HCT116 (cell line): ENCODE data around the gene ADGRG4. TPM values are rescaled to one million over a fixed set of nuclear protein-coding genes. Genes with fewer than 3 reads are reported as not detected.

Source experiments
- ATAC-seq: fragments of 200-7000 bp; cut with Tn5 transposase; 2 replicates; pipeline ENCODE4 v1.9.1; 2020; ENCODE audit warnings: mild to moderate bottlenecking, moderate library complexity
- BruUV-seq: library from RNA; stranded (reverse); fragments of 400-500 nt; replicated peaks from 2 replicates; lab custom pipeline; 2021; lab: Mats Ljungman, UMichigan
- CTCF ChIA-PET: fragments of 300-600 bp; sonication (Branson Sonifier 250); formaldehyde crosslinking; loops from one replicate; lab custom pipeline; 2021; ENCODE audit warnings: antibody characterized with exemption; lab: Charles Lee
- POLR2A ChIA-PET: fragments of 300-600, 350-600 bp; sonication (Branson Sonifier 250); formaldehyde crosslinking; loops from one replicate; lab custom pipeline; 2021; ENCODE audit warnings: antibody characterized with exemption; lab: Charles Lee
- RAD21 ChIA-PET, 2 experiments: fragments of 300-600 bp; sonication (Branson Sonifier 250); formaldehyde crosslinking; loops; one replicate each; lab custom pipeline; 2023; ENCODE audit warnings: low total read pairs in 2 of 2; ENCODE audit not compliant: uncharacterized antibody in 2 of 2, unreplicated experiment in 2 of 2, low non-redundant PET in 1 of 2; lab: Charles Lee
- DNase-seq: peaks from one replicate; pipeline ENCODE4 v3.0.0-alpha.2; 2010; ENCODE audit warnings: low read depth, low spot score
- H2AFZ ChIP-seq: fragments of 200-600 bp; shearing (Covaris generic), sonication (generic); 2 replicates; pipeline ENCODE4 v1.6.1; 2017; ENCODE audit warnings: low read depth, mixed run types, mixed read lengths, antibody characterized with exemption, low read length; ENCODE audit not compliant: poor library complexity, severe bottlenecking
- H3K27ac ChIP-seq: 2 replicates; pipeline ENCODE4 v1.5.1; 2012; ENCODE audit warnings: low read depth, low read length
- H3K27me3 ChIP-seq: fragments of 200-600 bp; sonication (generic); 2 replicates; pipeline ENCODE4 v1.6.1; 2016; ENCODE audit warnings: mixed run types, low read length, mixed read lengths; ENCODE audit not compliant: insufficient read depth
- H3K36me3 ChIP-seq, 2 experiments: fragments of 200-500 bp in 1 of 2; fragments of 200-600 bp in 1 of 2; sonication (Bioruptor generic) in 1 of 2; sonication (generic) in 1 of 2; 2 replicates each; pipeline versions ENCODE4 v1.5.1 to v1.6.1; 2014 to 2016; ENCODE audit warnings: low read length in 2 of 2, inconsistent platforms in 1 of 2, mixed read lengths in 1 of 2, mixed run types in 1 of 2; ENCODE audit not compliant: insufficient read depth in 2 of 2, control insufficient read depth in 1 of 2
- H3K4me1 ChIP-seq, 2 experiments: fragments of 200-600 bp in 1 of 2; sonication (generic) in 1 of 2; 2 replicates each; pipeline versions ENCODE4 v1.5.1 to v1.6.1; 2012 to 2017; ENCODE audit warnings: low read length in 2 of 2, inconsistent platforms in 1 of 2, mild to moderate bottlenecking in 1 of 2, mixed read lengths in 1 of 2, mixed run types in 1 of 2, moderate library complexity in 1 of 2; ENCODE audit not compliant: insufficient read depth in 2 of 2, control insufficient read depth in 1 of 2
- H3K4me2 ChIP-seq: fragments of 200-600 bp; sonication (generic); 2 replicates; pipeline ENCODE4 v1.6.1; 2017; ENCODE audit warnings: mixed run types, low read length, mixed read lengths
- H3K4me3 ChIP-seq, 2 experiments: fragments of 200-600 bp in 1 of 2; sonication (generic) in 1 of 2; replicated peaks in 1 of 2; 2 replicates each; pipeline ENCODE4 v1.5.1; 2011 to 2016; ENCODE audit warnings: low read length in 2 of 2, control low read depth in 1 of 2, low read depth in 1 of 2, mild to moderate bottlenecking in 1 of 2, mixed read lengths in 1 of 2, mixed run types in 1 of 2
- H3K79me2 ChIP-seq: fragments of 200-600 bp; sonication (generic); 2 replicates; pipeline ENCODE4 v1.6.1; 2017; ENCODE audit warnings: mild to moderate bottlenecking, mixed run types, low read length, moderate library complexity, mixed read lengths; ENCODE audit not compliant: insufficient read depth
- H3K9ac ChIP-seq: fragments of 200-600 bp; sonication (generic); 2 replicates; pipeline ENCODE4 v1.6.1; 2016; ENCODE audit warnings: low read length, mixed read lengths
- H3K9me2 ChIP-seq: fragments of 200-600 bp; sonication (generic), shearing (Covaris generic); 2 replicates; pipeline ENCODE4 v1.6.1; 2017; ENCODE audit warnings: mixed run types, mild to moderate bottlenecking, moderate library complexity; ENCODE audit not compliant: insufficient read depth
- H3K9me3 ChIP-seq, 2 experiments: fragments of 200-500 bp in 1 of 2; fragments of 200-600 bp in 1 of 2; sonication (Bioruptor generic) in 1 of 2; sonication (generic) in 1 of 2; 2 replicates each; pipeline ENCODE4 v1.6.1; 2014 to 2017; ENCODE audit warnings: low read length in 2 of 2, mixed read lengths in 2 of 2, inconsistent platforms in 1 of 2, low read depth in 1 of 2, mild to moderate bottlenecking in 1 of 2, mixed run types in 1 of 2, moderate library complexity in 1 of 2; ENCODE audit not compliant: control insufficient read depth in 1 of 2, insufficient read depth in 1 of 2
- H4K20me1 ChIP-seq: fragments of 200-600 bp; sonication (generic), shearing (Covaris generic); 2 replicates; pipeline ENCODE4 v1.6.1; 2017; ENCODE audit warnings: mixed run types, mild to moderate bottlenecking, moderate library complexity; ENCODE audit not compliant: insufficient read depth
- CBX3 ChIP-seq: IDR thresholded peaks from 2 replicates; pipeline ENCODE4 v1.6.1; 2012; ENCODE audit warnings: low read depth
- CEBPB ChIP-seq: IDR thresholded peaks from 2 replicates; pipeline ENCODE4 v1.6.1; 2012; ENCODE audit warnings: low read depth
- EZH2 ChIP-seq: fragments of 200-600 bp; sonication (generic); IDR thresholded peaks from 2 replicates; pipeline ENCODE4 v1.6.1; 2017; ENCODE audit warnings: antibody characterized with exemption, mixed run types
- POLR2A ChIP-seq: IDR thresholded peaks from 2 replicates; pipeline ENCODE4 v1.7.0; 2011; ENCODE audit warnings: borderline replicate concordance; ENCODE audit not compliant: insufficient read depth, insufficient read length; ENCODE audit errors: extremely low read depth
- POLR2AphosphoS5 ChIP-seq: IDR thresholded peaks from 2 replicates; pipeline ENCODE4 v1.6.1; 2011; ENCODE audit warnings: mild to moderate bottlenecking, low read depth, low read length, moderate library complexity
- SP1 ChIP-seq: IDR thresholded peaks from 2 replicates; pipeline ENCODE4 v1.6.1; 2012; ENCODE audit warnings: low read depth
- SRF ChIP-seq: IDR thresholded peaks from 2 replicates; pipeline ENCODE4 v1.6.1; 2012; ENCODE audit warnings: low read depth
- TCF7L2 ChIP-seq: IDR thresholded peaks from 2 replicates; pipeline ENCODE4 v1.7.0; 2011; ENCODE audit warnings: borderline replicate concordance, inconsistent platforms; ENCODE audit not compliant: insufficient read depth, insufficient read length; ENCODE audit errors: extremely low read depth
- intact Hi-C: fragments of 100-400 bp; cut with micrococcal nuclease; formaldehyde crosslinking; loops from 2 replicates; pipeline ENCODE4 v1.10.0; 2022
- total RNA-seq: library from RNA; stranded (reverse); gene quantifications from one replicate; pipeline ENCODE4 v1.2.1, GENCODE V29; 2021; ENCODE audit not compliant: unreplicated experiment
- TF ChIP-seq, protein P1 (sequence below): IDR thresholded peaks from 2 replicates; pipeline ENCODE4 v1.6.1; 2012; ENCODE audit warnings: low read depth
- TF ChIP-seq, protein P2 (sequence below): IDR thresholded peaks from 2 replicates; pipeline ENCODE4 v1.6.1; 2012
- TF ChIP-seq, protein P3 (sequence below): IDR thresholded peaks from 2 replicates; pipeline ENCODE4 v1.6.1; 2011; ENCODE audit warnings: mild to moderate bottlenecking, low read length, moderate library complexity; ENCODE audit not compliant: insufficient replicate concordance; ENCODE audit errors: extremely low read depth
- TF ChIP-seq, protein P4 (sequence below): IDR thresholded peaks from 2 replicates; pipeline ENCODE4 v1.6.1; 2012
- TF ChIP-seq, protein P5 (sequence below), 3 experiments: fragments of 200-600 bp in 1 of 3; sonication (generic) in 1 of 3; IDR thresholded peaks in 2 of 3; conservative IDR thresholded peaks in 1 of 3; 2 replicates each; pipeline ENCODE4 v1.5.1; 2012 to 2017; ENCODE audit warnings: low read depth in 2 of 3, low read length in 2 of 3, antibody characterized with exemption in 1 of 3, borderline replicate concordance in 1 of 3, control low read depth in 1 of 3, mild to moderate bottlenecking in 1 of 3, mixed read lengths in 1 of 3, mixed run types in 1 of 3, moderate library complexity in 1 of 3; ENCODE audit not compliant: insufficient read depth in 1 of 3

The ADGRG4 gene
- total RNA-seq, 1 experiment from 2014 or later, result not detected

DNA sequence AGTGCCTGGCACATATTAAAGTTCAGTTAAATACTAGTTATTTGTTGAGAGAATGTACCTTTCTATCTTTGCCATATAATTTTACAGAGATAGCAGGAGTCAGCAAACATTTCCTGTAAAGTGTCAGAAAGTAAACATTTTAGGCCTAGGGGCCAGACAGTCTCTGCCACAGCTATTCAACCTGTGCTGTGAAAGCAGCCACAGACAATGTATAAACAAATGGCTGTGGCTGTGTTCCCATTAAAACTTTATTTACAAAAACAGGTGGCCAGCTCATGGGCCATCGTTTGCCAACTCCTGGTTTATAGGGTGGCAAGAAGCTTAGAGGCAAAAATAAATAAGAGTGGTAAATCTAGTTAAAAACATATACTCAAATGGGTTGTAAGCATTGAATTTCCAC is 153.0 kb downstream of the ADGRG4 start:
- no peak overlapping the region for H3K27ac ChIP-seq
- no peak overlapping the region for H2AFZ ChIP-seq
- no peaks in the 10 kb centered on the region for H3K9me2 ChIP-seq
- H3K36me3 ChIP-seq, result no peaks in the 10 kb centered on the region
- no peaks in the 10 kb centered on the region for H3K79me2 ChIP-seq
- no peak for TF ChIP-seq TCF7L2
- TF ChIP-seq, protein P1, sequence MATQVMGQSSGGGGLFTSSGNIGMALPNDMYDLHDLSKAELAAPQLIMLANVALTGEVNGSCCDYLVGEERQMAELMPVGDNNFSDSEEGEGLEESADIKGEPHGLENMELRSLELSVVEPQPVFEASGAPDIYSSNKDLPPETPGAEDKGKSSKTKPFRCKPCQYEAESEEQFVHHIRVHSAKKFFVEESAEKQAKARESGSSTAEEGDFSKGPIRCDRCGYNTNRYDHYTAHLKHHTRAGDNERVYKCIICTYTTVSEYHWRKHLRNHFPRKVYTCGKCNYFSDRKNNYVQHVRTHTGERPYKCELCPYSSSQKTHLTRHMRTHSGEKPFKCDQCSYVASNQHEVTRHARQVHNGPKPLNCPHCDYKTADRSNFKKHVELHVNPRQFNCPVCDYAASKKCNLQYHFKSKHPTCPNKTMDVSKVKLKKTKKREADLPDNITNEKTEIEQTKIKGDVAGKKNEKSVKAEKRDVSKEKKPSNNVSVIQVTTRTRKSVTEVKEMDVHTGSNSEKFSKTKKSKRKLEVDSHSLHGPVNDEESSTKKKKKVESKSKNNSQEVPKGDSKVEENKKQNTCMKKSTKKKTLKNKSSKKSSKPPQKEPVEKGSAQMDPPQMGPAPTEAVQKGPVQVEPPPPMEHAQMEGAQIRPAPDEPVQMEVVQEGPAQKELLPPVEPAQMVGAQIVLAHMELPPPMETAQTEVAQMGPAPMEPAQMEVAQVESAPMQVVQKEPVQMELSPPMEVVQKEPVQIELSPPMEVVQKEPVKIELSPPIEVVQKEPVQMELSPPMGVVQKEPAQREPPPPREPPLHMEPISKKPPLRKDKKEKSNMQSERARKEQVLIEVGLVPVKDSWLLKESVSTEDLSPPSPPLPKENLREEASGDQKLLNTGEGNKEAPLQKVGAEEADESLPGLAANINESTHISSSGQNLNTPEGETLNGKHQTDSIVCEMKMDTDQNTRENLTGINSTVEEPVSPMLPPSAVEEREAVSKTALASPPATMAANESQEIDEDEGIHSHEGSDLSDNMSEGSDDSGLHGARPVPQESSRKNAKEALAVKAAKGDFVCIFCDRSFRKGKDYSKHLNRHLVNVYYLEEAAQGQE, result no peak
- no peak for TF ChIP-seq SRF
- TF ChIP-seq, protein P2, sequence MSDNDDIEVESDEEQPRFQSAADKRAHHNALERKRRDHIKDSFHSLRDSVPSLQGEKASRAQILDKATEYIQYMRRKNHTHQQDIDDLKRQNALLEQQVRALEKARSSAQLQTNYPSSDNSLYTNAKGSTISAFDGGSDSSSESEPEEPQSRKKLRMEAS, result no peak
- no peak for TF ChIP-seq CBX3
- TF ChIP-seq, protein P3, sequence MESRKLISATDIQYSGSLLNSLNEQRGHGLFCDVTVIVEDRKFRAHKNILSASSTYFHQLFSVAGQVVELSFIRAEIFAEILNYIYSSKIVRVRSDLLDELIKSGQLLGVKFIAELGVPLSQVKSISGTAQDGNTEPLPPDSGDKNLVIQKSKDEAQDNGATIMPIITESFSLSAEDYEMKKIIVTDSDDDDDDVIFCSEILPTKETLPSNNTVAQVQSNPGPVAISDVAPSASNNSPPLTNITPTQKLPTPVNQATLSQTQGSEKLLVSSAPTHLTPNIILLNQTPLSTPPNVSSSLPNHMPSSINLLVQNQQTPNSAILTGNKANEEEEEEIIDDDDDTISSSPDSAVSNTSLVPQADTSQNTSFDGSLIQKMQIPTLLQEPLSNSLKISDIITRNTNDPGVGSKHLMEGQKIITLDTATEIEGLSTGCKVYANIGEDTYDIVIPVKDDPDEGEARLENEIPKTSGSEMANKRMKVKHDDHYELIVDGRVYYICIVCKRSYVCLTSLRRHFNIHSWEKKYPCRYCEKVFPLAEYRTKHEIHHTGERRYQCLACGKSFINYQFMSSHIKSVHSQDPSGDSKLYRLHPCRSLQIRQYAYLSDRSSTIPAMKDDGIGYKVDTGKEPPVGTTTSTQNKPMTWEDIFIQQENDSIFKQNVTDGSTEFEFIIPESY, result no peak
- TF ChIP-seq, protein P4, sequence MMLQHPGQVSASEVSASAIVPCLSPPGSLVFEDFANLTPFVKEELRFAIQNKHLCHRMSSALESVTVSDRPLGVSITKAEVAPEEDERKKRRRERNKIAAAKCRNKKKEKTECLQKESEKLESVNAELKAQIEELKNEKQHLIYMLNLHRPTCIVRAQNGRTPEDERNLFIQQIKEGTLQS, result no peak
- no peak for TF ChIP-seq POLR2AphosphoS5
- TF ChIP-seq, protein P5, sequence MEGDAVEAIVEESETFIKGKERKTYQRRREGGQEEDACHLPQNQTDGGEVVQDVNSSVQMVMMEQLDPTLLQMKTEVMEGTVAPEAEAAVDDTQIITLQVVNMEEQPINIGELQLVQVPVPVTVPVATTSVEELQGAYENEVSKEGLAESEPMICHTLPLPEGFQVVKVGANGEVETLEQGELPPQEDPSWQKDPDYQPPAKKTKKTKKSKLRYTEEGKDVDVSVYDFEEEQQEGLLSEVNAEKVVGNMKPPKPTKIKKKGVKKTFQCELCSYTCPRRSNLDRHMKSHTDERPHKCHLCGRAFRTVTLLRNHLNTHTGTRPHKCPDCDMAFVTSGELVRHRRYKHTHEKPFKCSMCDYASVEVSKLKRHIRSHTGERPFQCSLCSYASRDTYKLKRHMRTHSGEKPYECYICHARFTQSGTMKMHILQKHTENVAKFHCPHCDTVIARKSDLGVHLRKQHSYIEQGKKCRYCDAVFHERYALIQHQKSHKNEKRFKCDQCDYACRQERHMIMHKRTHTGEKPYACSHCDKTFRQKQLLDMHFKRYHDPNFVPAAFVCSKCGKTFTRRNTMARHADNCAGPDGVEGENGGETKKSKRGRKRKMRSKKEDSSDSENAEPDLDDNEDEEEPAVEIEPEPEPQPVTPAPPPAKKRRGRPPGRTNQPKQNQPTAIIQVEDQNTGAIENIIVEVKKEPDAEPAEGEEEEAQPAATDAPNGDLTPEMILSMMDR (IDR thresholded peaks at IDR 0.05 in 2 of 3, conservative IDR thresholded peaks at IDR 0.05 in 1 of 3; ENCODE audit: borderline replicate concordance in 1 of 3, insufficient read depth in 1 of 3, low read depth in 2 of 3, low read length in 2 of 3), result no peak
- no peak for TF ChIP-seq EZH2
- no peak for TF ChIP-seq SP1
- no peak for TF ChIP-seq POLR2A
- no peak for TF ChIP-seq CEBPB
- H3K4me2 ChIP-seq, result no peak overlapping the region
- no peaks in the 10 kb centered on the region for H3K27me3 ChIP-seq
- no peaks in the 10 kb centered on the region for H3K9me3 ChIP-seq
- BruUV-seq, result no TSS peak
- no peak for DNase-seq
- H3K4me1 ChIP-seq, result peaks cover 2 to 6% of the 10 kb centered on the region in 2 experiments; a peak in 1 of 4 replicates
- POLR2A ChIA-PET, result no interaction called here
- CTCF ChIA-PET, result no interaction called here
- no peak for ATAC-seq
- H4K20me1 ChIP-seq, result no peaks in the 10 kb centered on the region
- H3K9ac ChIP-seq, result no peak overlapping the region
- intact Hi-C loops, result no loop called here
- RAD21 ChIA-PET, result no interaction called here
- H3K4me3 ChIP-seq, result no peak overlapping the region
